ENCODE results near the gene PAX7.
"Not testable (repeated sequence)": the region's sequence is repeated elsewhere in the genome, so short reads cannot be mapped to it uniquely, and the experiment has no call there.

Gene PAX7

GRCh38 chr1:18746981-18747380 is 116.3 kb downstream of the PAX7 start:
- H3K9me3 Mint-ChIP-seq (ENCODE audit: low read depth), result peaks cover 4% of the 10 kb centered on the region
- H3K4me1 Mint-ChIP-seq (ENCODE audit: low read depth), result no peaks in the 10 kb centered on the region
- peaks cover 22% of the 10 kb centered on the region for H3K27me3 Mint-ChIP-seq
- H3K4me3 Mint-ChIP-seq, result no peak overlapping the region
- H3K27ac Mint-ChIP-seq, result no peak overlapping the region
- H3K36me3 Mint-ChIP-seq, result no peaks in the 10 kb centered on the region

GRCh38 chr1:18747671-18748070 is 117.0 kb downstream of the PAX7 start:
- peaks cover 4% of the 10 kb centered on the region for H3K9me3 Mint-ChIP-seq (ENCODE audit: low read depth)
- no peaks in the 10 kb centered on the region for H3K4me1 Mint-ChIP-seq (ENCODE audit: low read depth)
- peaks cover 25% of the 10 kb centered on the region for H3K27me3 Mint-ChIP-seq
- no peak overlapping the region for H3K27ac Mint-ChIP-seq
- no peak overlapping the region for H3K4me3 Mint-ChIP-seq
- H3K36me3 Mint-ChIP-seq, result no peaks in the 10 kb centered on the region

GRCh38 chr1:18748435-18748834 is 117.8 kb downstream of the PAX7 start:
- Mint-ChIP-seq H3K4me1 (ENCODE audit: low read depth) (no peaks in the 10 kb centered on the region), H3K27me3 (peaks cover 27% of the 10 kb centered on the region), H3K27ac (no peak overlapping the region), H3K4me3 (no peak overlapping the region), H3K36me3 (no peaks in the 10 kb centered on the region), H3K9me3 (ENCODE audit: low read depth) (peaks cover 4% of the 10 kb centered on the region)

- Mint-ChIP-seq H3K9me3 (ENCODE audit: low read depth) (peaks cover 10% of the 10 kb centered on the region), H3K4me1 (ENCODE audit: low read depth) (no peaks in the 10 kb centered on the region), H3K4me3 (no peak overlapping the region), H3K27me3 (peaks cover 26% of the 10 kb centered on the region), H3K27ac (no peak overlapping the region), H3K36me3 (no peaks in the 10 kb centered on the region)
These were observed 118.9 kb downstream of the PAX7 start for GRCh38 chr1:18749569-18749968.

GRCh38 chr1:18750600-18750999 is 120.0 kb downstream of the PAX7 start:
- Mint-ChIP-seq H3K4me1 (ENCODE audit: low read depth) (no peaks in the 10 kb centered on the region), H3K4me3 (no peak overlapping the region), H3K27me3 (peaks cover 26% of the 10 kb centered on the region), H3K36me3 (no peaks in the 10 kb centered on the region), H3K9me3 (ENCODE audit: low read depth) (peaks cover 17% of the 10 kb centered on the region), H3K27ac (no peak overlapping the region)

- peaks cover 29% of the 10 kb centered on the region for H3K27me3 Mint-ChIP-seq
- H3K9me3 Mint-ChIP-seq (ENCODE audit: low read depth), result peaks cover 23% of the 10 kb centered on the region
- H3K36me3 Mint-ChIP-seq, result no peaks in the 10 kb centered on the region
- no peak overlapping the region for H3K4me3 Mint-ChIP-seq
- H3K27ac Mint-ChIP-seq, result no peak overlapping the region
- no peaks in the 10 kb centered on the region for H3K4me1 Mint-ChIP-seq (ENCODE audit: low read depth)
These were observed 120.8 kb downstream of the PAX7 start for GRCh38 chr1:18751425-18751824.

- peaks cover 24% of the 10 kb centered on the region for H3K9me3 Mint-ChIP-seq (ENCODE audit: low read depth)
- H3K27me3 Mint-ChIP-seq, result peaks cover 27% of the 10 kb centered on the region
- peaks cover 1% of the 10 kb centered on the region for H3K36me3 Mint-ChIP-seq
- H3K4me1 Mint-ChIP-seq (ENCODE audit: low read depth), result no peaks in the 10 kb centered on the region
- H3K27ac Mint-ChIP-seq, result no peak overlapping the region
- no peak overlapping the region for H3K4me3 Mint-ChIP-seq
These were observed 121.8 kb downstream of the PAX7 start for GRCh38 chr1:18752409-18752808.

GRCh38 chr1:18760156-18760555 is 129.5 kb downstream of the PAX7 start:
- Mint-ChIP-seq H3K27ac (no peak overlapping the region), H3K27me3 (peaks cover 12% of the 10 kb centered on the region), H3K4me3 (no peak overlapping the region), H3K4me1 (ENCODE audit: low read depth) (no peaks in the 10 kb centered on the region), H3K9me3 (ENCODE audit: low read depth) (peaks cover 11% of the 10 kb centered on the region), H3K36me3 (peaks cover 6% of the 10 kb centered on the region)

GRCh38 chr1:18761948-18762840 is 131.5 kb downstream of the PAX7 start:
- Mint-ChIP-seq H3K4me1 (ENCODE audit: low read depth) (no peaks in the 10 kb centered on the region), H3K27me3 (peaks cover 8% of the 10 kb centered on the region), H3K9me3 (ENCODE audit: low read depth) (no peaks in the 10 kb centered on the region), H3K36me3 (peaks cover 6% of the 10 kb centered on the region), H3K4me3 (no peak overlapping the region), H3K27ac (no peak overlapping the region)

- Mint-ChIP-seq H3K9me3 (ENCODE audit: low read depth) (no peaks in the 10 kb centered on the region), H3K36me3 (no peaks in the 10 kb centered on the region), H3K27ac (no peak overlapping the region), H3K4me1 (ENCODE audit: low read depth) (no peaks in the 10 kb centered on the region), H3K4me3 (no peak overlapping the region), H3K27me3 (peaks cover 7% of the 10 kb centered on the region)
These were observed 133.7 kb downstream of the PAX7 start for GRCh38 chr1:18764362-18764761.

GRCh38 chr1:18765725-18766124 is 135.1 kb downstream of the PAX7 start:
- H3K27me3 Mint-ChIP-seq, result peaks cover 9% of the 10 kb centered on the region
- H3K4me1 Mint-ChIP-seq (ENCODE audit: low read depth), result no peaks in the 10 kb centered on the region
- H3K9me3 Mint-ChIP-seq (ENCODE audit: low read depth), result no peaks in the 10 kb centered on the region
- H3K27ac Mint-ChIP-seq, result no peak overlapping the region
- H3K4me3 Mint-ChIP-seq, result no peak overlapping the region
- no peaks in the 10 kb centered on the region for H3K36me3 Mint-ChIP-seq

GRCh38 chr1:18766328-18766727 is 135.7 kb downstream of the PAX7 start:
- Mint-ChIP-seq H3K4me3 (no peak overlapping the region), H3K27ac (no peak overlapping the region), H3K27me3 (peaks cover 7% of the 10 kb centered on the region), H3K36me3 (no peaks in the 10 kb centered on the region), H3K9me3 (ENCODE audit: low read depth) (no peaks in the 10 kb centered on the region), H3K4me1 (ENCODE audit: low read depth) (no peaks in the 10 kb centered on the region)

- not testable (repeated sequence) for H3K27ac Mint-ChIP-seq; H3K4me1 Mint-ChIP-seq (ENCODE audit: low read depth); H3K4me3 Mint-ChIP-seq; H3K9me3 Mint-ChIP-seq (ENCODE audit: low read depth); H3K36me3 Mint-ChIP-seq; H3K27me3 Mint-ChIP-seq
These were observed 136.9 kb downstream of the PAX7 start for GRCh38 chr1:18767576-18767975.

GRCh38 chr1:18768086-18768485 is 137.4 kb downstream of the PAX7 start:
- Mint-ChIP-seq H3K36me3 (no peaks in the 10 kb centered on the region), H3K4me1 (ENCODE audit: low read depth) (no peaks in the 10 kb centered on the region), H3K4me3 (no peak overlapping the region), H3K9me3 (ENCODE audit: low read depth) (no peaks in the 10 kb centered on the region), H3K27me3 (peaks cover 7% of the 10 kb centered on the region), H3K27ac (no peak overlapping the region)

- Mint-ChIP-seq H3K27ac (no peak overlapping the region), H3K36me3 (no peaks in the 10 kb centered on the region), H3K9me3 (ENCODE audit: low read depth) (no peaks in the 10 kb centered on the region), H3K4me3 (no peak overlapping the region), H3K4me1 (ENCODE audit: low read depth) (no peaks in the 10 kb centered on the region), H3K27me3 (peaks cover 12% of the 10 kb centered on the region)
These were observed 138.5 kb downstream of the PAX7 start for GRCh38 chr1:18769140-18769539.

GRCh38 chr1:18770799-18771198 is 140.2 kb downstream of the PAX7 start:
- H3K9me3 Mint-ChIP-seq (ENCODE audit: low read depth), result no peaks in the 10 kb centered on the region
- no peaks in the 10 kb centered on the region for H3K36me3 Mint-ChIP-seq
- H3K4me3 Mint-ChIP-seq, result no peak overlapping the region
- no peaks in the 10 kb centered on the region for H3K4me1 Mint-ChIP-seq (ENCODE audit: low read depth)
- peaks cover 13% of the 10 kb centered on the region for H3K27me3 Mint-ChIP-seq
- no peak overlapping the region for H3K27ac Mint-ChIP-seq

All from activated naive CD8-positive, alpha-beta T cell (primary cell).